ENCODE results near the gene COLEC11. TPM values are rescaled to one million over a fixed set of nuclear protein-coding genes. Genes with fewer than 3 reads are reported as not detected.

The COLEC11 gene
- total and polyA plus RNA-seq, 8 donors: 2.0 to 9.9 (median 3.3) TPM; not detected in 3

- no peak overlapping the region for H3K27ac ChIP-seq
- TF ChIP-seq, protein P1, sequence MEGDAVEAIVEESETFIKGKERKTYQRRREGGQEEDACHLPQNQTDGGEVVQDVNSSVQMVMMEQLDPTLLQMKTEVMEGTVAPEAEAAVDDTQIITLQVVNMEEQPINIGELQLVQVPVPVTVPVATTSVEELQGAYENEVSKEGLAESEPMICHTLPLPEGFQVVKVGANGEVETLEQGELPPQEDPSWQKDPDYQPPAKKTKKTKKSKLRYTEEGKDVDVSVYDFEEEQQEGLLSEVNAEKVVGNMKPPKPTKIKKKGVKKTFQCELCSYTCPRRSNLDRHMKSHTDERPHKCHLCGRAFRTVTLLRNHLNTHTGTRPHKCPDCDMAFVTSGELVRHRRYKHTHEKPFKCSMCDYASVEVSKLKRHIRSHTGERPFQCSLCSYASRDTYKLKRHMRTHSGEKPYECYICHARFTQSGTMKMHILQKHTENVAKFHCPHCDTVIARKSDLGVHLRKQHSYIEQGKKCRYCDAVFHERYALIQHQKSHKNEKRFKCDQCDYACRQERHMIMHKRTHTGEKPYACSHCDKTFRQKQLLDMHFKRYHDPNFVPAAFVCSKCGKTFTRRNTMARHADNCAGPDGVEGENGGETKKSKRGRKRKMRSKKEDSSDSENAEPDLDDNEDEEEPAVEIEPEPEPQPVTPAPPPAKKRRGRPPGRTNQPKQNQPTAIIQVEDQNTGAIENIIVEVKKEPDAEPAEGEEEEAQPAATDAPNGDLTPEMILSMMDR (IDR thresholded peaks at IDR 0.05): no peak
- TF ChIP-seq EP300 (IDR thresholded peaks at IDR 0.05) (no peak), POLR2A (IDR thresholded peaks at IDR 0.05) (no peak), POLR2AphosphoS5 (IDR thresholded peaks at IDR 0.05) (no peak)
- H3K9me3 ChIP-seq: no peaks in the 10 kb centered on the region
- intact Hi-C loops (cut with DNase I; ENCODE audit: low total_unique reads): no loop called here
- DNase-seq: no peak
- H3K4me3 ChIP-seq: no peak overlapping the region
- H3K27me3 ChIP-seq: peaks cover 0 to 40% (median 7%) of the 10 kb centered on the region in 3 donors
- WGBS, 5 donors: 82 to 90% (median 82%) methylated on average over 8 of the region's 8 CpGs
- no peaks in the 10 kb centered on the region for H3K36me3 ChIP-seq
- H3K4me1 ChIP-seq: no peaks in the 10 kb centered on the region
Measured at GRCh38 chr2:3669656-3670055, 74.7 kb downstream of the COLEC11 start.

- no peaks in the 10 kb centered on the region for H3K36me3 ChIP-seq
- H3K9me3 ChIP-seq: no peaks in the 10 kb centered on the region
- no peak overlapping the region for H3K4me3 ChIP-seq
- no peaks in the 10 kb centered on the region for H3K4me1 ChIP-seq
- peaks cover 0 to 40% (median 7%) of the 10 kb centered on the region in 3 donors for H3K27me3 ChIP-seq
- DNase-seq: no peak
- intact Hi-C loops (cut with DNase I; ENCODE audit: low total_unique reads): no loop called here
- H3K27ac ChIP-seq: no peak overlapping the region
- 83 to 93% (median 89%) methylated on average over 14 to 15 of the region's 15 CpGs for WGBS, 5 donors
- TF ChIP-seq POLR2A (IDR thresholded peaks at IDR 0.05) (no peak), EP300 (IDR thresholded peaks at IDR 0.05) (no peak), POLR2AphosphoS5 (IDR thresholded peaks at IDR 0.05) (no peak)
- TF ChIP-seq, protein P1 (IDR thresholded peaks at IDR 0.05): no peak
Measured at GRCh38 chr2:3670376-3670775, 75.5 kb downstream of the COLEC11 start.

DNA sequence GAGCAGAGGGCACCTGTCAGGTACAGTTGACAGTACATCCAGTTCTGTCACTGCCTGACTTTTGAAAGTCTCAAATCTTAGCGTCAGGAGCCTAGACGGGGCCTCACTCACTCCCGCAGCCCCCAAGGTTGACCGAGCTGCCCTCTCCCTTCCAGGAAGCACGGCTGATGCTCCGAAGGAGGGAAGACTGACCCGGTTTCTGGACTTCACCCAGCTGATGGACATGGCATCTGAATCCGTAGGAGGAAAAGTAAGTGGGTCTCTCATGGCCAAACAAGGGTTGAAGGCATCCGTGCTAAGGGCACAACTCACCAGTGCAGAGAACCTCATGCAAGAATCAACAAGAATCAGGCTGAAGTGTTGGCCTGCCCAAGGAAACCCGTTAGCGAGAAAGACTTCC is 76.0 kb downstream of the COLEC11 start:
- Histone ChIP-seq H3K27ac (no peak overlapping the region), H3K27me3 (peaks cover 0 to 37% (median 7%) of the 10 kb centered on the region in 3 donors), H3K4me1 (no peaks in the 10 kb centered on the region), H3K4me3 (no peak overlapping the region), H3K36me3 (no peaks in the 10 kb centered on the region), H3K9me3 (no peaks in the 10 kb centered on the region)
- no peak for TF ChIP-seq POLR2AphosphoS5 (IDR thresholded peaks at IDR 0.05)
- TF ChIP-seq, protein P1 (IDR thresholded peaks at IDR 0.05): no peak
- no peak for TF ChIP-seq POLR2A (IDR thresholded peaks at IDR 0.05)
- no peak for TF ChIP-seq EP300 (IDR thresholded peaks at IDR 0.05)
- no peak for DNase-seq
- intact Hi-C loops (cut with DNase I; ENCODE audit: low total_unique reads): no loop called here
- 81 to 89% (median 86%) methylated on average over 11 of the region's 11 CpGs for WGBS, 5 donors

DNA sequence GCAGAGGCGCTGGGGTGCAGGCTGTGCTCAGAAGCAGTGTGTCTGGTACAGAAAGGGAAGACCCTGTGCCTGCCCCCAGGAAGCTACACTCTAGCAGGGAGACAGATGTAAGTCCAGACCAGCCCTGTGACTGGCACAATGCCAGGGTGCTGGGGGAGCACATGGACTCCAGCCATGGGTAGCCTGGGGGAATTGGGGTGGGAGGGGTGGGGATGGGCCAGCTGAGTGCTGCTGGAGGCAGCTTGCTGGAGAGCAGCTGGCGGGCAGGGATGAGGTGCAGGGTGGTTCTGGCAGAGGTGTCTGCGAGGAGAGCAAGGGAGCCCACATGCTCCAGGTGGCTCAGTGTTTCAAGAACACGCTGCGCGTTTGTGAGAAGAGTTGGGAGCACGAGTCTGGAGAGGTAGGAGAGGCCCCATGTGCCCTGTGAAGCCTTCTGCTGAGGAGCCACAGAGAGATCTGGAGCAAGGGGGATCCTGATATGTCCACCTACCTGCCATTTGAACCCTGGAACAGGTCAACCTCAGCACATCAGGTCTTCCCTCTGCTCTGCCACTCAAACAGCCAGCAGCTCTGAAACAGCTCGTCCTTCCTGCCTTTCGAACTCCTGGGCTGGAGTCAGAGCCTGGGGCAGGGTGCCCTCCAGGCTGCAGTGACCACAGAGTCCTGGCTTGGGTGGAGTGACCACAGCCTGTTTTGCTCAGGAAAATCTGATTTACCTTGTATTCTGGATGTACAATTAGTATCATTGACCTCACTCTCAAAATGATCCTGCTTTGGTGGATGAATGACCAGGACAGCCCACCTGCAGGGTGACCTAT is 78.2 kb downstream of the COLEC11 start:
- Histone ChIP-seq H3K9me3 (no peaks in the 10 kb centered on the region), H3K4me3 (no peak overlapping the region), H3K27ac (no peak overlapping the region), H3K36me3 (no peaks in the 10 kb centered on the region), H3K4me1 (no peaks in the 10 kb centered on the region), H3K27me3 (peaks cover 0 to 30% (median 0%) of the 10 kb centered on the region in 3 donors)
- no peak for TF ChIP-seq EP300 (IDR thresholded peaks at IDR 0.05)
- TF ChIP-seq POLR2A (IDR thresholded peaks at IDR 0.05): no peak
- TF ChIP-seq, protein P1 (IDR thresholded peaks at IDR 0.05): no peak
- no peak for TF ChIP-seq POLR2AphosphoS5 (IDR thresholded peaks at IDR 0.05)
- DNase-seq: no peak
- intact Hi-C loops (cut with DNase I; ENCODE audit: low total_unique reads): no loop called here
- WGBS, 5 donors: 75 to 89% (median 86%) methylated on average over 9 of the region's 9 CpGs
